Stimulated activated CD8-positive, alpha-beta memory T cell treated with anti-CD3 and anti-CD28 coated beads, Interleukin-15, amount 100 ng/mL, for 4 hours (primary cell): ENCODE results near the gene PHF20.
"Not testable (repeated sequence)": the region's sequence is repeated elsewhere in the genome, so short reads cannot be mapped to it uniquely, and the experiment has no call there.

Source experiments
- DNase-seq, 2 donors: peaks; one replicate each; pipeline ENCODE4 v3.0.0-alpha.2; 2020; ENCODE audit warnings: low read depth in 2 of 2

The PHF20 gene

DNA sequence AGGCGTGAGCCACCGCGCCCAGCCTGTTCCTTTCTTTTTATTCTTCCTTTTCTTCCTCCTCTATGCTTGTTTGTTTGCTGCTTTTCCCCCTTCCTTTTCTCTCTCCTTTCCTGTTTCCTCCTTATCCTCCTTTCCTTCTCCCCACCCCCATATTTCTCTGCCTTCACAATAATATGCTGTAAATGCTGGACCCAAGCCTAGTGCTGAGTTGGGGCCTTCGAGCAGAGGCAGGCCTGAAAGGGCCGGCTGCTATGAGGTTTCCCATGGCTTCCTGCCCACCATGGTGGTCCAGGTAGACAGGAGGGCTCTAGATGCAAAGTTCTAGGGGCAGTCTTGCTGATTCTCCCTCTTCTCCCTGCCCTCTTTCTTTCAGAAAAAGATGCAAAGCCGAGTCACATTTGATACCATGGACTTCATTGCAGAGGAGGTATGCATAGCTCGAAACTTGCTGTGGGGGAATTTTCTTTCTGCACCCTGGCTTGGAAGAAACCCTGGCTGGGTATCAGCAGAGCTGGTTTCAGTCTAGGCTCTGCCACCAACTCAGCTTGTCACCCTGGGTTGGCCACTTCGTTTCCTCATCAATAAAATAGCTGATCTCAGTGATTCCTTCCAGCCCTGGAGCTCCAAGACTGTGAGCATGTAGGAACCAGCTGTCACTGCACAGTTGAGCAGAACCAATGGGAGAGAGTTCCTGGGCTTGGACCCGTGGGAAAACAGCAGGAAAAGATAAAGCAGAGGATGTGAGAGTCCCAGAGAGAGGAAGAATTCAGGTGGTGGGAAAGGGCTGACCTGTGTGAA is 204.0 kb downstream of the PHF20 start:
- no peak for DNase-seq

DNA sequence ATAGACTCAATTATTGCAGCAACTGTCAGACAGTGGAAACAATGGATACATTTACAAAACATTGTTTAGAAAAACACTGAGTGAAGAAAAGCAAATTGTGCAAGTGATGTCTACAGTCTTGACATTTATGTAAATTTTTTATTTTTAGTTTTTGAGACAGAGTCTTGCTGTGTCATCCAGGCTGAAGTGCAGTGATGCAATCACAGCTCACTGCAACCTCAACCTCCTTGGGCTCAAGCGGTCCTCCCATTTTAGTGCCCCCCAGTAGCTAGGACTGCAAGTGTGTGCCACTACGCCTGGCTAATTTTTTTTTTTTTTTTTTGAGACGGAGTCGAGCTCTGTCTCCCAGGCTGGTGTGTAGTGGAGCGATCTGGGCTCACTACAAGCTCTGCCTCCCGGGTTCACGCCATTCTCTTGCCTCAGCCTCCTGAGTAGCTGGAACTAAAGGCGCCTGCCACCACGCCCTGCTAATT is 206.3 kb downstream of the PHF20 start:
- DNase-seq = no peak

GRCh38 chr20:35979544-35979943 is 207.7 kb downstream of the PHF20 start:
- DNase-seq = no peak

GRCh38 chr20:35981969-35982368 is 210.2 kb downstream of the PHF20 start:
- no peak for DNase-seq

DNA sequence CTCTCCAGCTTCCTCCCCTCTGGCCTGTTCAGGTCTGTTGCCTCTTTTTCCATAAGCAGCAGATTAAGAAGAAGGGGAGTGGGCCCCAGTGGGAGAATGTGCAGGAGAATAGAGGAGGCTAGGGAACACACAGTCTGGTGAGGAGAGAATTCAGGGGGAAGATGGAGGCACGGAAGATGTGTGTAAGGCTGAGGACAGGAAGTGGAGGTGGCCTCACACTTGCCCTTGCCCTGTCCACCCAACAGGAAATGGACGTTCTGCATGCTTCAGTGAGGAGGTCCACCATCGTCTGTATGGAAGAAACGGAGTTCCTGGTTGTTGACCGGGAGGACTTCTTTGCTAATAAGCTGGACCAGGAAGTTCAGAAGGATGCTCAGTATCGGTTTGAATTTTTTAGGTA is 212.6 kb downstream of the PHF20 start:
- DNase-seq = no peak

- DNase-seq = no peak
Measured at GRCh38 chr20:35985806-35986205, 214.0 kb downstream of the PHF20 start.

DNA sequence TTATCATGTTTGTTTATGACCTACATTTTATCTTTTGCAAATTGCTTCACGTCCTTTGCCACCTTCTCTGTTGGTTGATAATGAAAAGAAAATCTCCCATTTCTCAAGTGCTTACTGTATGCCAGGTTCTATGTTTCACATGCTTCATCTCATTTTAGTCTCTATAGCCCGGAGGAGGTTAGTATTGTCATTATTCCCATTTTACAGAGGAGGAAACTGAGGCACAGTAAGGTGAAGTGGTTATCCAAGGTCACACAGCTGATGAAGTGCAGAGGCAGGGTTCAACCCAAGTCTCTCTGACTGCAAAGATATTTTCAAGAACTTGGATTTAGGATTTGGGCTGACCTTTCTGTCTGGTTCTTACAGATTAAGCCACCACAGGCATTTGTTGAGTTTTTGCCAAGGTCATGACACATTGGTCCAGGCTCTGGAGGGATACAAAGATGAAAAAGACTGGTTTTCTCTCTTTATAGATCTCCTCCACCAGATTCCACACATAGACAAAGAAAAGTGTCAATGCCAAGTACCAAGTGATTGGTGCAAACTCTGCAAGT is 217.2 kb downstream of the PHF20 start:
- no peak for DNase-seq

DNA sequence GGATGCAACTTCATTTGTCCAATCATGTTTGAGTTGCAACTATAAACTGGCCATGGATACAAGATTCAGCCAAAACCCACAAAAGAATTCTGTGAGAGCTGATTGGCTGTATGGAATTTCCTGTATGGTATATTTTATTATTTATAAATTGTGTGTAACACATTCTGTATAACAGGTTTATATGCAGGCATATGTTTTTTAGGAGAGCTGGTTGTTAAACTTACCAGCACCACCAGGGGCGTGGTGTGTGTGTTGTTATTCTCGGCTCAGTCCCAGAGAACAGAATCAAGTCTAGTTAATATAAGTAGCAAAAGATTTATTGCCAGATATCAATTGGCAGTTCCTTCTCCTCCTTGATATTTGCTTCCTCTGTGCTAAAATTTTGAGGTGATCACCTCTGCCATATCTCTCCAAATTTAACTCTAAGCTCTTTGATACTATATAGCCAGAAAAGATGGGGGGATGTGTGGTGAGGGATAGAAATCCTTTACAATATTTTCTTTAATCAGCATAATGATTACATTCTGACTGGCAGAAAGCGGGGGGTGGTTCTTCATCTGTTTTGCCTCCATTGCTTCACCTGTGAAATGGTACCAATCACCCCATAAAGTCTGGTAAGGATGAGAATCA is 219.4 kb downstream of the PHF20 start:
- DNase-seq = no peak

GRCh38 chr20:35992713-35993335 is 221.0 kb downstream of the PHF20 start:
- peak in 1 of 2 donors; percentile 17 for DNase-seq

DNA sequence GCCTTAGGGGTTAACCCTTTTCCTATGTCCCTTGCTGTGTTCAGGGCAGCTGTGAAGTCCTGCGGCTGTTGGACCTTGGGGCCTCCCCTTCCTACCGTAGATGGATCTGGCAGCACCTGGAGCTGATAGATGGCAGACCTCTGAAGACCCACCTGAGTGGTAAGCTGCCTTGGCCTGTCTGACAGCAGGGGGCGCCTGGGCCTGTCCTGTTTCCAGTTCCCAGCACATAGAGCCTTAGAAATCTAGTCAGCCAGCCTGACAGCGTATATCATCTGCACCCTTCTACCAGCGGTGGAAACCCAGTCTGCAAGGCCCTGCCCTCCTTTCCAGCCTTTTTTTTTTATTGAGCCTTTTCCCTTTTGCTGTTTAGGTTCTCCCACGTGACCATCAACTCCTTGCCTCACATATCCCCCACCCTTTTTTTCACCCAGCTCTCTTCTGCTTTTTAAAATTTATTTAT is 223.2 kb downstream of the PHF20 start:
- DNase-seq = peak; percentile 42 to 64

DNA sequence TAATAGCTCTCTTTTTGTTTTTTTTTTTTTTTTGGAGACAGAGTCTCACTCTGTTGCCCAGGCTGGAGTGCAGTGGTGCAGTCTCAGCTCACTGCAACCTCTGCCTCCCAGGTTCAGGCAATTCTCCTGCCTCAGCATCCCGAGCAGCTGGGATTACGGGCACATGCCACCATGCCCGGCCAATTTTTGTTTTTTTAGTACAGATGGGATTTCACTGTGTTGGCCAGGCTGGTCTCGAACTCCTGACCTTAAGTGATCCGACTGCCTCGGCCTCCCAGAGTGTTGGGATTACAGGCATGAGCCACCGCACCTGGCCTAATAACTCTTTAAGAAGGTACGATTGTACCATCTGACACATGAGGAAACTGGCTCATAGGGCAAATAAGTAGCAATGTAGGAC is 224.7 kb downstream of the PHF20 start:
- not testable (repeated sequence) for DNase-seq
